Mucosa of gallbladder (tissue), 1 donor: Measurements from ENCODE around the gene ATG16L2. TPM values are rescaled to one million over a fixed set of nuclear protein-coding genes. Genes with fewer than 3 reads are reported as not detected.
"Not testable (repeated sequence)": the region's sequence is repeated elsewhere in the genome, so short reads cannot be mapped to it uniquely, and the experiment has no call there.

ENCODE experiments used
- DNase-seq: peaks from one replicate; pipeline ENCODE4 v3.0.0-alpha.2; 2020; ENCODE audit warnings: low spot score
- total RNA-seq: library from RNA; stranded (reverse); gene quantifications from one replicate; pipeline ENCODE4 v1.2.1, GENCODE V29; 2021
- donor health status: DM: no; HTN: no; CAD: no.

Gene ATG16L2
- total RNA-seq, 1 donor from 2014 or later = 62.2 TPM

GRCh38 chr11:72802822-72803221, 11.4 kb upstream of the ATG16L2 start:
- DNase-seq = no peak

GRCh38 chr11:72805216-72805615, 9.0 kb upstream of the ATG16L2 start:
- no peak for DNase-seq

GRCh38 chr11:72806378-72806777, 7.8 kb upstream of the ATG16L2 start:
- DNase-seq = not testable (repeated sequence)

- no peak for DNase-seq
Measured at GRCh38 chr11:72807021-72807693, 7.1 kb upstream of the ATG16L2 start.

GRCh38 chr11:72807792-72808191, 6.4 kb upstream of the ATG16L2 start:
- DNase-seq = no peak

GRCh38 chr11:72808331-72808798, 5.8 kb upstream of the ATG16L2 start:
- DNase-seq = no peak

- not testable (repeated sequence) for DNase-seq
Measured at GRCh38 chr11:72811686-72812085, 2.5 kb upstream of the ATG16L2 start.

GRCh38 chr11:72812604-72812966, 1.6 kb upstream of the ATG16L2 start:
- no peak for DNase-seq

GRCh38 chr11:72812967-72813739, 1.1 kb upstream of the ATG16L2 start:
- no peak for DNase-seq

- DNase-seq = peak; percentile 76
Measured at GRCh38 chr11:72813740-72814285, 398 bp upstream of the ATG16L2 start.

GRCh38 chr11:72815110-72815618, 953 bp downstream of the ATG16L2 start:
- DNase-seq = no peak

- no peak for DNase-seq
Measured at GRCh38 chr11:72816404-72816990, 2.3 kb downstream of the ATG16L2 start.

- DNase-seq = no peak
Measured at GRCh38 chr11:72817966-72818365, 3.8 kb downstream of the ATG16L2 start.

GRCh38 chr11:72818971-72819370, 4.8 kb downstream of the ATG16L2 start:
- no peak for DNase-seq

GRCh38 chr11:72820439-72821139, 6.4 kb downstream of the ATG16L2 start:
- DNase-seq = no peak

GRCh38 chr11:72821221-72821919, 7.2 kb downstream of the ATG16L2 start:
- DNase-seq = no peak

GRCh38 chr11:72821920-72822799, 7.9 kb downstream of the ATG16L2 start:
- DNase-seq = peak; percentile 91

- no peak for DNase-seq
Measured at GRCh38 chr11:72823105-72823804, 9.0 kb downstream of the ATG16L2 start.

- DNase-seq = no peak
Measured at GRCh38 chr11:72824020-72824419, 9.8 kb downstream of the ATG16L2 start.
